ENCODE data around the gene PTEN.
"Not testable (repeated sequence)": the region's sequence is repeated elsewhere in the genome, so short reads cannot be mapped to it uniquely, and the experiment has no call there.

PTEN gene

GRCh38 chr10:87845624-87845998 is 17.8 kb upstream of the PTEN start:
- DNase-seq (ENCODE audit: low spot score): no peak

GRCh38 chr10:87846023-87846422 is 17.4 kb upstream of the PTEN start:
- DNase-seq (ENCODE audit: low spot score): no peak

- DNase-seq (ENCODE audit: low spot score): not testable (repeated sequence)
Measured at GRCh38 chr10:87846711-87847110, 16.7 kb upstream of the PTEN start.

GRCh38 chr10:87847550-87847949 is 15.9 kb upstream of the PTEN start:
- no peak for DNase-seq (ENCODE audit: low spot score)

- no peak for DNase-seq (ENCODE audit: low spot score)
Measured at GRCh38 chr10:87849001-87849400, 14.4 kb upstream of the PTEN start.

GRCh38 chr10:87850742-87851205 is 12.7 kb upstream of the PTEN start:
- no peak for DNase-seq (ENCODE audit: low spot score)

- DNase-seq (ENCODE audit: low spot score): no peak
Measured at GRCh38 chr10:87852089-87852488, 11.3 kb upstream of the PTEN start.

- not testable (repeated sequence) for DNase-seq (ENCODE audit: low spot score)
Measured at GRCh38 chr10:87855247-87855646, 8.2 kb upstream of the PTEN start.

- not testable (repeated sequence) for DNase-seq (ENCODE audit: low spot score)
Measured at GRCh38 chr10:87855665-87856064, 7.8 kb upstream of the PTEN start.

GRCh38 chr10:87860156-87860795 is 3.1 kb upstream of the PTEN start:
- no peak for DNase-seq (ENCODE audit: low spot score)

GRCh38 chr10:87860816-87861403 is 2.5 kb upstream of the PTEN start:
- DNase-seq (ENCODE audit: low spot score): no peak

GRCh38 chr10:87861566-87861952 is 1.9 kb upstream of the PTEN start:
- DNase-seq (ENCODE audit: low spot score): no peak

GRCh38 chr10:87861953-87862678 is 1.3 kb upstream of the PTEN start:
- peak; percentile 96 for DNase-seq (ENCODE audit: low spot score)

GRCh38 chr10:87862679-87863052 is 759 bp upstream of the PTEN start:
- DNase-seq (ENCODE audit: low spot score): no peak

- not testable (repeated sequence) for DNase-seq (ENCODE audit: low spot score)
Measured at GRCh38 chr10:87863951-87864495, 598 bp downstream of the PTEN start.

GRCh38 chr10:87864496-87865059 is 1.2 kb downstream of the PTEN start:
- DNase-seq (ENCODE audit: low spot score): no peak

GRCh38 chr10:87865241-87865881 is 1.9 kb downstream of the PTEN start:
- no peak for DNase-seq (ENCODE audit: low spot score)

- DNase-seq (ENCODE audit: low spot score): no peak
Measured at GRCh38 chr10:87866412-87866974, 3.1 kb downstream of the PTEN start.

GRCh38 chr10:87867453-87867852 is 4.0 kb downstream of the PTEN start:
- DNase-seq (ENCODE audit: low spot score): no peak

- no peak for DNase-seq (ENCODE audit: low spot score)
Measured at GRCh38 chr10:87868277-87868676, 4.9 kb downstream of the PTEN start.

GRCh38 chr10:87869139-87869538 is 5.7 kb downstream of the PTEN start:
- not testable (repeated sequence) for DNase-seq (ENCODE audit: low spot score)

All from left forelimb (tissue), 1 donor.